Fibroblast of lung (primary cell): ENCODE data around the gene TSPAN18. TPM values are rescaled to one million over a fixed set of nuclear protein-coding genes. Genes with fewer than 3 reads are reported as not detected.

ENCODE experiments used
- DNase-seq, 2 donors: peaks; one replicate each; pipeline versions ENCODE4 v3.0.0 to v3.0.0-alpha.2; 2010; ENCODE audit warnings: low read depth in 2 of 2
- H2AFZ ChIP-seq: 2 replicates; pipeline ENCODE4 v1.5.1; 2012; ENCODE audit warnings: low read length, control low read depth, inconsistent platforms
- H3K27ac ChIP-seq: 2 replicates; pipeline ENCODE4 v1.5.1; 2011; ENCODE audit warnings: low read length, control low read depth; ENCODE audit not compliant: insufficient read depth
- H3K27me3 ChIP-seq: 2 replicates; pipeline ENCODE4 v1.5.1; 2011; ENCODE audit warnings: mild to moderate bottlenecking, low read length; ENCODE audit not compliant: control insufficient read depth, insufficient read depth
- H3K36me3 ChIP-seq: 2 replicates; pipeline ENCODE4 v1.5.1; 2011; ENCODE audit warnings: low read length; ENCODE audit not compliant: control insufficient read depth, insufficient read depth
- H3K4me1 ChIP-seq: 2 replicates; pipeline ENCODE4 v1.5.1; 2011; ENCODE audit warnings: low read length; ENCODE audit not compliant: control insufficient read depth, insufficient read depth; ENCODE audit errors: extremely low read depth
- H3K4me2 ChIP-seq: 2 replicates; pipeline ENCODE4 v1.5.1; 2011; ENCODE audit warnings: low read length, control low read depth; ENCODE audit not compliant: insufficient read depth; ENCODE audit errors: extremely low read depth
- H3K4me3 ChIP-seq, 4 experiments: fragments of 200-600 bp in 1 of 4; sonication (generic) in 1 of 4; replicated peaks in 1 of 4; 2 replicates each; pipeline ENCODE4 v1.5.1; 2011 to 2016; ENCODE audit warnings: low read length in 4 of 4, low read depth in 3 of 4, mild to moderate bottlenecking in 3 of 4, control low read depth in 2 of 4, inconsistent platforms in 1 of 4, mixed read lengths in 1 of 4; ENCODE audit not compliant: insufficient read depth in 1 of 4; ENCODE audit errors: control extremely low read depth in 1 of 4
- H3K79me2 ChIP-seq: 2 replicates; pipeline ENCODE4 v1.5.1; 2012; ENCODE audit warnings: mild to moderate bottlenecking, low read length, inconsistent platforms; ENCODE audit not compliant: control insufficient read depth, insufficient read depth
- H3K9ac ChIP-seq: 2 replicates; pipeline ENCODE4 v1.5.1; 2011; ENCODE audit warnings: mild to moderate bottlenecking, low read length, control low read depth; ENCODE audit not compliant: insufficient read depth
- H3K9me3 ChIP-seq: 2 replicates; pipeline ENCODE4 v1.5.1; 2012; ENCODE audit warnings: low read depth, low read length; ENCODE audit not compliant: control insufficient read depth, insufficient read depth
- H4K20me1 ChIP-seq: 2 replicates; pipeline ENCODE4 v1.5.1; 2011; ENCODE audit warnings: low read length; ENCODE audit not compliant: control insufficient read depth, insufficient read depth; ENCODE audit errors: extremely low read depth
- CTCF ChIP-seq, 2 donors: IDR thresholded peaks in 1 of 2; conservative IDR thresholded peaks in 1 of 2; 1 replicate in 1 of 2; 2 replicates in 1 of 2; pipeline ENCODE4 v1.5.1; 2011 to 2012; ENCODE audit warnings: low read length in 2 of 2, control low read depth in 1 of 2, inconsistent platforms in 1 of 2, low read depth in 1 of 2, mild to moderate bottlenecking in 1 of 2
- EZH2 ChIP-seq: IDR thresholded peaks from 2 replicates; pipeline ENCODE4 v1.5.1; 2012; ENCODE audit warnings: low read length, control low read depth, mild to moderate bottlenecking; ENCODE audit errors: missing control alignments
- polyA plus RNA-seq, 2 donors: library from polyadenylated mRNA; depleted of rRNA in 1 of 2; stranded (reverse) in 1 of 2; unstranded in 1 of 2; fragments of >200 nt; gene quantifications; 2 replicates each; pipeline ENCODE4 v1.2.1, GENCODE V29; 2011 to 2012; ENCODE audit warnings: missing spikeins in 1 of 2
- total RNA-seq: library from RNA; depleted of rRNA; stranded (reverse); fragments of >200 nt; gene quantifications from 2 replicates; pipeline ENCODE4 v1.2.1, GENCODE V29; 2014

Gene TSPAN18
- total and polyA plus RNA-seq, 2 donors (not counting 1 experiment from before 2014, with no cell fraction given): 0.15 TPM; not detected in 1

- H3K4me1 ChIP-seq: no peaks in the 10 kb centered on the region
- TF ChIP-seq CTCF (conservative IDR thresholded peaks at IDR 0.05 in 1 of 2, IDR thresholded peaks at IDR 0.05 in 1 of 2; ENCODE audit: low read depth in 1 of 2, low read length in 2 of 2) (no peak), EZH2 (no peak)
- no peak overlapping the region for H2AFZ ChIP-seq
- DNase-seq: peak; percentile 60 to 75
- H3K9ac ChIP-seq: no peak overlapping the region
- no peaks in the 10 kb centered on the region for H4K20me1 ChIP-seq
- peaks cover 20% of the 10 kb centered on the region for H3K27me3 ChIP-seq
- no peak overlapping the region for H3K4me2 ChIP-seq
- H3K79me2 ChIP-seq: no peaks in the 10 kb centered on the region
- no peak overlapping the region for H3K4me3 ChIP-seq
- no peak overlapping the region for H3K27ac ChIP-seq
- no peaks in the 10 kb centered on the region for H3K36me3 ChIP-seq
- no peaks in the 10 kb centered on the region for H3K9me3 ChIP-seq
These were observed 173.2 kb downstream of the TSPAN18 start for GRCh38 chr11:44899959-44900358.

- Histone ChIP-seq H2AFZ (no peak overlapping the region), H3K27me3 (peaks cover 20% of the 10 kb centered on the region)
These were observed 174.4 kb downstream of the TSPAN18 start for GRCh38 chr11:44901120-44901633.

GRCh38 chr11:44901786-44902185, 175.0 kb downstream of the TSPAN18 start:
- DNase-seq: no peak
- Histone ChIP-seq H3K36me3 (no peaks in the 10 kb centered on the region), H3K27ac (no peak overlapping the region), H3K4me2 (no peak overlapping the region), H3K4me1 (no peaks in the 10 kb centered on the region), H3K27me3 (peaks cover 17% of the 10 kb centered on the region), H2AFZ (no peak overlapping the region), H3K9me3 (no peaks in the 10 kb centered on the region), H3K4me3 (no peak overlapping the region), H3K9ac (no peak overlapping the region), H4K20me1 (no peaks in the 10 kb centered on the region), H3K79me2 (no peaks in the 10 kb centered on the region)
- TF ChIP-seq CTCF (conservative IDR thresholded peaks at IDR 0.05 in 1 of 2, IDR thresholded peaks at IDR 0.05 in 1 of 2; ENCODE audit: low read depth in 1 of 2, low read length in 2 of 2) (no peak), EZH2 (no peak)

More at GRCh38 chr11:44901120-44901633, 174.4 kb downstream of the TSPAN18 start:
- H3K36me3 ChIP-seq: no peaks in the 10 kb centered on the region
- H3K9ac ChIP-seq: no peak overlapping the region
- H3K4me2 ChIP-seq: no peak overlapping the region
- TF ChIP-seq CTCF (conservative IDR thresholded peaks at IDR 0.05 in 1 of 2, IDR thresholded peaks at IDR 0.05 in 1 of 2; ENCODE audit: low read depth in 1 of 2, low read length in 2 of 2): no peak
- no peak for TF ChIP-seq EZH2
- no peaks in the 10 kb centered on the region for H3K79me2 ChIP-seq
- no peaks in the 10 kb centered on the region for H3K9me3 ChIP-seq
- H4K20me1 ChIP-seq: no peaks in the 10 kb centered on the region
- H3K27ac ChIP-seq: no peak overlapping the region
- H3K4me1 ChIP-seq: no peaks in the 10 kb centered on the region
- no peak overlapping the region for H3K4me3 ChIP-seq
- no peak for DNase-seq
